ENCODE measurements around the gene RELT. TPM values are rescaled to one million over a fixed set of nuclear protein-coding genes. Genes with fewer than 3 reads are reported as not detected.

The RELT gene
- total RNA-seq, 1 donor from 2014 or later = 15.2 TPM

DNA sequence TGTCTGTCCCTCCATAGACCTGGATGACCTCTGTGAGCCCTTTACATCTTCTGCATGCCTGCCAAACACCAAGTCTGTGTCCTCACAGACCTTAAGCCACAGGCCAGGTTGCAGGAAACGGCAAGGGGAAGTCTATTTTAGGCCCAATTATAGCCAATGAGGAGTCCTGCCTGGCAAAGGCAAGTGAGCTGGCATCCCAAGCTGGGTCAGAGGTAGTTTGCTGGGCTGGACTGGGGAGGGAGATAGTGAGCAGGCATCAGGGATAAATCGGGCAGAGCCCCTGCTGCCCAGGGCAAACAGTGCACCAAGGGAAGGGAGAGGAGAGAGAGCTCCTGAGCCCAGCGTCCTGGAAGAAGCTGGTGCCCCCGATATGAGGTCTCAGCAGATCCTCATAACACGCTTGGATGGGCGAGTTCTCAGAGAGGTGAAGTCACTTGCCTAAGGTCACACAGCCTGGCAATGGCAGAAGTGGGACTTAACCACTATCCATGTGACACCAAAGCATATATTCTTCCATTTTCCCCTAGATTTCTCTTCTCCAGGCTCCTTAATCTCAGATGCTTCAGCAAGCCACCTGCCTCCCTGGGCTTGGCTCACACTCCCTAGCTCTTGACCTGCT lies 3.7 kb upstream of the RELT start:
- no peak overlapping the region for H3K27ac Mint-ChIP-seq (ENCODE audit: unreplicated experiment)
- H3K9me3 Mint-ChIP-seq (ENCODE audit: unreplicated experiment) = no peaks in the 10 kb centered on the region
- no peak overlapping the region for H3K4me3 Mint-ChIP-seq (ENCODE audit: unreplicated experiment)
- no peak for TF ChIP-seq CTCF (IDR thresholded peaks at IDR 0.05; ENCODE audit: unreplicated experiment)
- H3K27me3 Mint-ChIP-seq (ENCODE audit: unreplicated experiment) = peaks cover 20% of the 10 kb centered on the region
- H3K4me1 Mint-ChIP-seq (ENCODE audit: unreplicated experiment) = peaks cover 20% of the 10 kb centered on the region
- peaks cover 11% of the 10 kb centered on the region for H3K36me3 Mint-ChIP-seq (ENCODE audit: low read depth, unreplicated experiment)
- peak; percentile 38 for DNase-seq (ENCODE audit: low spot score)

GRCh38 chr11:73374151-73374550 lies 2.0 kb upstream of the RELT start:
- peaks cover 25% of the 10 kb centered on the region for H3K4me1 Mint-ChIP-seq (ENCODE audit: unreplicated experiment)
- H3K9me3 Mint-ChIP-seq (ENCODE audit: unreplicated experiment) = no peaks in the 10 kb centered on the region
- no peak for DNase-seq (ENCODE audit: low spot score)
- H3K4me3 Mint-ChIP-seq (ENCODE audit: unreplicated experiment) = no peak overlapping the region
- H3K27me3 Mint-ChIP-seq (ENCODE audit: unreplicated experiment) = peaks cover 19% of the 10 kb centered on the region
- peaks cover 11% of the 10 kb centered on the region for H3K36me3 Mint-ChIP-seq (ENCODE audit: low read depth, unreplicated experiment)
- H3K27ac Mint-ChIP-seq (ENCODE audit: unreplicated experiment) = no peak overlapping the region
- TF ChIP-seq CTCF (IDR thresholded peaks at IDR 0.05; ENCODE audit: unreplicated experiment) = no peak

DNA sequence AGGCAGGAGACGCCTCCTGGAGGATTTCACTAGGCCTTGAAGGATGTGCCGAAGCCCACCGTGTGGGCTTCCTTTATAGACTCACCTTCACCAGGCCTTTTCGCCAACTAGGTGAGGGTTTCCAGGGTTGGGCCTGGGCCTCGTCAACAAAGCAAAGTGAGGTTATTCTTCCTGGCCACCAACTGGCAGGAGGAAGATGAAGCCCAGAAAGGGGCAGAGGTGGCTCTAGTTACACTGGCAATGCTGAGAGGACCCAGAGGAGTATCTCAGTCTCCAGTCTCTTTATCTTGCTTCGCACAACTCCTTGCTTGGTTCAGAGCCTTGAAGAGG lies 404 bp upstream of the RELT start:
- no peaks in the 10 kb centered on the region for H3K9me3 Mint-ChIP-seq (ENCODE audit: unreplicated experiment)
- peak overlapping the region; percentile 6 for H3K27ac Mint-ChIP-seq (ENCODE audit: unreplicated experiment)
- peaks cover 25% of the 10 kb centered on the region for H3K4me1 Mint-ChIP-seq (ENCODE audit: unreplicated experiment)
- peaks cover 18% of the 10 kb centered on the region for H3K27me3 Mint-ChIP-seq (ENCODE audit: unreplicated experiment)
- no peak for TF ChIP-seq CTCF (IDR thresholded peaks at IDR 0.05; ENCODE audit: unreplicated experiment)
- peak overlapping the region; percentile 87 for H3K4me3 Mint-ChIP-seq (ENCODE audit: unreplicated experiment)
- no peak for DNase-seq (ENCODE audit: low spot score)
- H3K36me3 Mint-ChIP-seq (ENCODE audit: low read depth, unreplicated experiment) = peaks cover 3% of the 10 kb centered on the region

GRCh38 chr11:73376803-73377629 lies 817 bp downstream of the RELT start:
- DNase-seq (ENCODE audit: low spot score) = no peak

More at GRCh38 chr11:73376803-73377629, 817 bp downstream of the RELT start:
- TF ChIP-seq CTCF (IDR thresholded peaks at IDR 0.05; ENCODE audit: unreplicated experiment) = no peak
- peak overlapping the region; percentile 95 for H3K4me3 Mint-ChIP-seq (ENCODE audit: unreplicated experiment)
- H3K27ac Mint-ChIP-seq (ENCODE audit: unreplicated experiment) = peak overlapping the region; percentile 75
- peaks cover 19% of the 10 kb centered on the region for H3K4me1 Mint-ChIP-seq (ENCODE audit: unreplicated experiment)
- peaks cover 3% of the 10 kb centered on the region for H3K36me3 Mint-ChIP-seq (ENCODE audit: low read depth, unreplicated experiment)
- H3K9me3 Mint-ChIP-seq (ENCODE audit: unreplicated experiment) = no peaks in the 10 kb centered on the region
- H3K27me3 Mint-ChIP-seq (ENCODE audit: unreplicated experiment) = peaks cover 17% of the 10 kb centered on the region

Data from endothelial cell (in vitro differentiated cells).